Uterus (tissue), 4 donors: ENCODE measurements around the gene GCNT2. TPM values are rescaled to one million over a fixed set of nuclear protein-coding genes. Genes with fewer than 3 reads are reported as not detected.
"Not testable (repeated sequence)": the region's sequence is repeated elsewhere in the genome, so short reads cannot be mapped to it uniquely, and the experiment has no call there.

ENCODE experiments used
- DNase-seq, 2 donors: peaks; one replicate each; pipeline ENCODE4 v3.0.0-alpha.2; 2019 to 2020
- H3K27ac ChIP-seq, 2 donors: fragments of 200-600 bp; sonication (generic); 1 replicate in 1 of 2; 2 replicates in 1 of 2; pipeline ENCODE4 v1.5.1; 2016 to 2018
- H3K27me3 ChIP-seq, 2 donors: fragments of 200-600 bp; sonication (generic); one replicate each; pipeline ENCODE4 v1.5.1; 2018 to 2019; ENCODE audit warnings: control low read depth in 1 of 2
- H3K36me3 ChIP-seq, 2 donors: fragments of 200-600 bp; sonication (generic); one replicate each; pipeline ENCODE4 v1.5.1; 2019; ENCODE audit warnings: control low read depth in 1 of 2
- H3K4me1 ChIP-seq, 2 donors: fragments of 200-600 bp; sonication (generic); one replicate each; pipeline ENCODE4 v1.5.1; 2018 to 2019; ENCODE audit warnings: control low read depth in 1 of 2
- H3K4me3 ChIP-seq, 2 donors: fragments of 200-600 bp; sonication (generic); 1 replicate in 1 of 2; 2 replicates in 1 of 2; pipeline ENCODE4 v1.5.1; 2018 to 2019; ENCODE audit warnings: mild to moderate bottlenecking in 1 of 2
- H3K9me3 ChIP-seq, 2 donors: fragments of 200-600 bp; sonication (generic); one replicate each; pipeline ENCODE4 v1.5.1; 2019; ENCODE audit warnings: control low read depth in 1 of 2
- CTCF ChIP-seq, 4 experiments: fragments of 200-600 bp in 2 of 4; fragments of 450-650 bp in 2 of 4; sonication (generic) in 2 of 4; IDR thresholded peaks; one replicate each; pipeline ENCODE4 v1.5.1; 2016 to 2019; ENCODE audit warnings: antibody characterized with exemption in 4 of 4, mild to moderate bottlenecking in 2 of 4, moderate library complexity in 1 of 4
- POLR2A ChIP-seq, 2 donors: fragments of 450-650 bp; IDR thresholded peaks; one replicate each; pipeline ENCODE4 v1.6.1; 2016; ENCODE audit warnings: antibody characterized with exemption in 2 of 2, mild to moderate bottlenecking in 1 of 2, moderate library complexity in 1 of 2
- intact Hi-C: fragments of 100-400 bp; cut with DNase I; formaldehyde crosslinking; loops from one replicate; pipeline ENCODE4 v1.15.1; 2023; ENCODE audit warnings: low total_unique reads
- total RNA-seq, 4 donors: library from RNA; depleted of rRNA in 3 of 4; stranded (reverse); fragments of >200 nt in 3 of 4; gene quantifications; one replicate each; pipeline versions ENCODE4 v1.1.0 to v1.2.4, GENCODE V29; 2014 to 2023
- donor health status: DM: yes; HTN: yes; CAD: no.

The GCNT2 gene
- total RNA-seq, 4 donors from 2014 or later = 7.8 to 16.2 (median 10.9) TPM

- intact Hi-C loops = no loop called here
- Histone ChIP-seq H3K9me3 (no peaks in the 10 kb centered on the region), H3K27ac (no peak overlapping the region), H3K4me1 (no peaks in the 10 kb centered on the region), H3K36me3 (no peaks in the 10 kb centered on the region), H3K27me3 (no peaks in the 10 kb centered on the region), H3K4me3 (no peak overlapping the region)
- no peak for TF ChIP-seq CTCF (IDR thresholded peaks at IDR 0.05)
- TF ChIP-seq POLR2A (IDR thresholded peaks at IDR 0.05) = no peak
- DNase-seq = no peak
Measured at GRCh38 chr6:10662207-10662606, 141.1 kb downstream of the GCNT2 start.

DNA sequence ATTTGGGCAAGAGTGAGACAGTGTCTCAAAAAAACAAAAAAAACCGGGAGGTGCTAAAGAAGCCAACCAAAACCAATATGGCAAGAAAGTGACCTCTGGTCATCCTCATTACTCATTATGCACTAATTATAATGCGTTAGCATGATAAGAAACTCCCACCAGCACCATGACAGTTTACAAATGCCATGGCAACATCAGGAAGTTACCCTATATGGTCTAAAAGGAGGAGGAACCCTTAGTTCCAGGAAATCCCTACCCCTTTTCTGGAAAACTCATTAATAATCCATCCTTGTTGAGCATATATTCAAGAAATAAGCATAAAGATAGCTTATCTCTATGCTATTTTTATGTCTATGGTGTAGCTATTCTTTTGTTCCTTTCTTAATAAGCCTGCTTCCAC is 141.6 kb downstream of the GCNT2 start:
- no peak for DNase-seq
- Histone ChIP-seq H3K27ac (no peak overlapping the region), H3K36me3 (no peaks in the 10 kb centered on the region), H3K9me3 (no peaks in the 10 kb centered on the region), H3K4me1 (no peaks in the 10 kb centered on the region), H3K4me3 (no peak overlapping the region), H3K27me3 (no peaks in the 10 kb centered on the region)
- TF ChIP-seq POLR2A (IDR thresholded peaks at IDR 0.05) (no peak), CTCF (IDR thresholded peaks at IDR 0.05) (no peak)
- intact Hi-C loops = no loop called here

DNA sequence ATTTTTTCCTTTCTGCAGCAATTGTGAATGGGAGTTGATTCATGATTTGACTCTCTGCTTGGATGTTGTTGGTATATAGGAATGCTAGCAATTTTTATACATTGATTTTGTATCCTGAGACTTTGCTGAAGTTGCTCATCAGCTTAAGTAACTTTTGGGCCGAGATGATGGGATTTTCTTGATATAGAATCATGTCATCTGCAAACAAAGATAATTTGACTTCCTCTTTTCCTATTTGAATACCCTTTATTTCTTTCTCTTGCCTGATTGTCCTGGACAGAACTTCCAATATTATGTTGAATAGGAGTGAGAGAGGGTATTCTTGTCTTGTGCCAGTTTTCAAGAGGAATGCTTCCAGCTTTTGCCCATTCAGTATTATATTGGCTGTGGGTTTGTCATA is 144.4 kb downstream of the GCNT2 start:
- H3K27ac ChIP-seq, H3K36me3 ChIP-seq, intact Hi-C loops, H3K4me3 ChIP-seq, DNase-seq, H3K9me3 ChIP-seq, H3K27me3 ChIP-seq, H3K4me1 ChIP-seq: not testable (repeated sequence)

- no peaks in the 10 kb centered on the region for H3K4me1 ChIP-seq
- no peak for DNase-seq
- no peak overlapping the region for H3K4me3 ChIP-seq
- TF ChIP-seq POLR2A (IDR thresholded peaks at IDR 0.05) (no peak), CTCF (IDR thresholded peaks at IDR 0.05) (no peak)
- intact Hi-C loops = no loop called here
- H3K9me3 ChIP-seq = no peaks in the 10 kb centered on the region
- no peaks in the 10 kb centered on the region for H3K27me3 ChIP-seq
- H3K27ac ChIP-seq = no peak overlapping the region
- H3K36me3 ChIP-seq = no peaks in the 10 kb centered on the region
Measured at GRCh38 chr6:10668126-10668917, 147.2 kb downstream of the GCNT2 start.

DNA sequence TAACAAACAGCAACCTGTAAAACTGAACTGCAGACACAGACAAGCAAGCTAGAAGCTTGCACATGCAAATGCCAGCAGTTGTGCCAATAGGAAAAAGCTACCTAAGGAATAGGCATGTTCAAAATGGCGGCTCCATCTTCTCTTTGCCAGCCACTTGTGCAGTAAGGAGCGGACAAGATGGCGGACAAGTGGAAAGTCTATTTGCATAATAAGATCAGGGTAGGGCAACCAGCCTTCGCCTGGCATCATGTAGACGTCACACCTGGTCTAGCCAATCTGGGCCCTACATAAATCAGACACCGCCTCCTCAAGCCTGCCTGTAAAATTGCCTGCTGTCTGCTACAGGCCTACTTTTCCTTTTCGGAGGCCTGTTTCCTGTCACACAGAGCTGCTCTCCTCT is 155.3 kb downstream of the GCNT2 start:
- H3K36me3 ChIP-seq = no peaks in the 10 kb centered on the region
- H3K27me3 ChIP-seq = no peaks in the 10 kb centered on the region
- no peaks in the 10 kb centered on the region for H3K9me3 ChIP-seq
- no peak for DNase-seq
- TF ChIP-seq CTCF (IDR thresholded peaks at IDR 0.05) (no peak), POLR2A (IDR thresholded peaks at IDR 0.05) (no peak)
- no peak overlapping the region for H3K27ac ChIP-seq
- H3K4me1 ChIP-seq = no peaks in the 10 kb centered on the region
- H3K4me3 ChIP-seq = no peak overlapping the region
- intact Hi-C loops = no loop called here
